Keratinocyte (primary cell): ENCODE data around the gene SYDE1. TPM values are rescaled to one million over a fixed set of nuclear protein-coding genes. Genes with fewer than 3 reads are reported as not detected.
A peak's percentile ranks its signal among the peaks of the same experiment; 100 is the strongest.

Experiments used
- DNase-seq: peaks from one replicate; pipeline ENCODE4 v3.0.0-alpha.2; 2011; ENCODE audit warnings: low read depth, missing footprints, low spot score
- FAIRE-seq: peaks from 2 replicates; lab custom pipeline; 2011; peaks lifted over from hg19 to GRCh38; lab: Jason Lieb, UNC
- H2AFZ ChIP-seq: 2 replicates; pipeline ENCODE4 v1.6.0; 2012; ENCODE audit warnings: low read length, control low read depth, inconsistent platforms; ENCODE audit not compliant: control insufficient read depth
- H3K27ac ChIP-seq: 2 replicates; pipeline ENCODE4 v1.5.1; 2011; ENCODE audit warnings: low read length; ENCODE audit not compliant: control insufficient read depth, insufficient read depth
- H3K27me3 ChIP-seq: 3 replicates; pipeline ENCODE4 v1.6.0; 2011; ENCODE audit warnings: low read length; ENCODE audit not compliant: control insufficient read depth, insufficient read depth; ENCODE audit errors: extremely low read depth
- H3K36me3 ChIP-seq, 2 experiments: 2 replicates in 1 of 2; 3 replicates in 1 of 2; pipeline ENCODE4 v1.5.1; 2011; ENCODE audit warnings: low read length in 2 of 2, mild to moderate bottlenecking in 1 of 2; ENCODE audit not compliant: control insufficient read depth in 2 of 2, insufficient read depth in 2 of 2; ENCODE audit errors: extremely low read depth in 1 of 2
- H3K4me1 ChIP-seq: 3 replicates; pipeline ENCODE4 v1.5.1; 2011; ENCODE audit warnings: low read length; ENCODE audit not compliant: control insufficient read depth, insufficient read depth; ENCODE audit errors: extremely low read depth
- H3K4me2 ChIP-seq: 3 replicates; pipeline ENCODE4 v1.6.0; 2011; ENCODE audit warnings: low read depth, low read length; ENCODE audit not compliant: control insufficient read depth, insufficient read depth; ENCODE audit errors: extremely low read depth
- H3K4me3 ChIP-seq, 3 experiments: fragments of 200-600 bp in 1 of 3; sonication (generic) in 1 of 3; 2 replicates in 2 of 3; 3 replicates in 1 of 3; pipeline ENCODE4 v1.5.1; 2011 to 2016; ENCODE audit warnings: low read length in 3 of 3, mild to moderate bottlenecking in 3 of 3, control low read depth in 2 of 3, inconsistent platforms in 1 of 3, low read depth in 1 of 3, mixed read lengths in 1 of 3, mixed run types in 1 of 3, moderate library complexity in 1 of 3; ENCODE audit not compliant: control insufficient read depth in 2 of 3, insufficient read depth in 2 of 3; ENCODE audit errors: extremely low read depth in 1 of 3
- H3K79me2 ChIP-seq: 2 replicates; pipeline ENCODE4 v1.6.0; 2012; ENCODE audit warnings: low read length; ENCODE audit not compliant: control insufficient read depth, insufficient read depth
- H3K9ac ChIP-seq: 3 replicates; pipeline ENCODE4 v1.6.0; 2011; ENCODE audit warnings: low read length; ENCODE audit not compliant: control insufficient read depth, insufficient read depth; ENCODE audit errors: extremely low read depth
- H3K9me1 ChIP-seq: 3 replicates; pipeline ENCODE4 v1.6.0; 2011; ENCODE audit warnings: low read length; ENCODE audit not compliant: control insufficient read depth, insufficient read depth; ENCODE audit errors: extremely low read depth
- H3K9me3 ChIP-seq: 2 replicates; pipeline ENCODE4 v1.5.1; 2012; ENCODE audit warnings: low read depth, low read length; ENCODE audit not compliant: control insufficient read depth
- H4K20me1 ChIP-seq: 3 replicates; pipeline ENCODE4 v1.6.0; 2011; ENCODE audit warnings: low read length; ENCODE audit not compliant: control insufficient read depth, insufficient read depth; ENCODE audit errors: extremely low read depth
- CTCF ChIP-seq, 3 experiments: IDR thresholded peaks in 1 of 3; conservative IDR thresholded peaks in 1 of 3; optimal IDR thresholded peaks in 1 of 3; 2 replicates in 2 of 3; 3 replicates in 1 of 3; pipeline versions ENCODE3 to v1.5.1; 2011; ENCODE audit warnings: low read length in 3 of 3, mild to moderate bottlenecking in 3 of 3, moderate library complexity in 2 of 3, control low read depth in 1 of 3, inconsistent platforms in 1 of 3; ENCODE audit not compliant: insufficient read depth in 2 of 3; ENCODE audit errors: extremely low read depth in 1 of 3
- EZH2 ChIP-seq: IDR thresholded peaks from one replicate; pipeline ENCODE4 v1.6.1; 2012; ENCODE audit warnings: inconsistent platforms, mild to moderate bottlenecking, low read length, moderate library complexity
- dilution Hi-C: fragments of 300-500 bp; cut with MboI; formaldehyde crosslinking; loops from one replicate; pipeline ENCODE4 v1.7.0; 2020; ENCODE audit warnings: low sequenced_read_pairs; ENCODE audit not compliant: extremely low pct_ligation_motif_present
- polyA plus RNA-seq, 5 experiments: library from polyadenylated mRNA; depleted of rRNA in 3 of 5; stranded (reverse) in 3 of 5; stranded (forward) in 1 of 5; unstranded in 1 of 5; fragments of >200 nt; gene quantifications; 1 replicate in 1 of 5; 2 replicates in 3 of 5; 3 replicates in 1 of 5; pipeline versions ENCODE4 v1.2.1 to v1.2.3, GENCODE V29; 2011 to 2012; ENCODE audit warnings: missing spikeins in 2 of 5, low read depth in 1 of 5, low replicate concordance in 1 of 5
- small RNA-seq, 3 experiments: library from RNA; depleted of rRNA; stranded (forward); fragments of <200 nt; gene quantifications; one replicate each; pipeline ENCODE3, GENCODE V24; 2012; ENCODE audit warnings: low read depth in 3 of 3, low replicate concordance in 1 of 3; ENCODE audit not compliant: insufficient read length in 3 of 3

SYDE1 gene
- polyA plus RNA-seq, 1 donor (not counting 4 experiments of a cell fraction or from before 2014, with no cell fraction given): 5.8 TPM

GRCh38 chr19:15159251-15159650, 52.0 kb downstream of the SYDE1 start:
- H3K9ac ChIP-seq: no peak overlapping the region
- no peaks in the 10 kb centered on the region for H3K27me3 ChIP-seq
- no peak overlapping the region for H2AFZ ChIP-seq
- H4K20me1 ChIP-seq: no peaks in the 10 kb centered on the region
- TF ChIP-seq EZH2 (no peak), CTCF (optimal IDR thresholded peaks at IDR 0.05 in 1 of 3, IDR thresholded peaks at IDR 0.05 in 1 of 3, conservative IDR thresholded peaks at IDR 0.05 in 1 of 3; ENCODE audit: extremely low read depth in 1 of 3, insufficient read depth in 2 of 3, low read length in 3 of 3) (no peak)
- H3K9me3 ChIP-seq: peaks cover 4% of the 10 kb centered on the region
- no peak overlapping the region for H3K4me3 ChIP-seq
- dilution Hi-C loops: no loop called here
- no peak for DNase-seq
- no peaks in the 10 kb centered on the region for H3K4me1 ChIP-seq
- H3K9me1 ChIP-seq: no peaks in the 10 kb centered on the region
- H3K36me3 ChIP-seq: no peaks in the 10 kb centered on the region
- FAIRE-seq: no peak
- H3K79me2 ChIP-seq: no peaks in the 10 kb centered on the region
- no peak overlapping the region for H3K27ac ChIP-seq
- no peak overlapping the region for H3K4me2 ChIP-seq

GRCh38 chr19:15161028-15161984, 54.1 kb downstream of the SYDE1 start:
- TF ChIP-seq EZH2: no peak
- peak; percentile 22 to 23 (median 23) for TF ChIP-seq CTCF (optimal IDR thresholded peaks at IDR 0.05 in 1 of 3, IDR thresholded peaks at IDR 0.05 in 1 of 3, conservative IDR thresholded peaks at IDR 0.05 in 1 of 3; ENCODE audit: extremely low read depth in 1 of 3, insufficient read depth in 2 of 3, low read length in 3 of 3)
- H2AFZ ChIP-seq: no peak overlapping the region
- H3K4me3 ChIP-seq: no peak overlapping the region
- peaks cover 0 to 5% of the 10 kb centered on the region in 2 experiments for H3K36me3 ChIP-seq
- no peaks in the 10 kb centered on the region for H3K4me1 ChIP-seq
- no peaks in the 10 kb centered on the region for H3K9me1 ChIP-seq
- DNase-seq: no peak
- H3K9ac ChIP-seq: no peak overlapping the region
- H3K79me2 ChIP-seq: no peaks in the 10 kb centered on the region
- H4K20me1 ChIP-seq: no peaks in the 10 kb centered on the region
- H3K27me3 ChIP-seq: no peaks in the 10 kb centered on the region
- dilution Hi-C loops: no loop called here
- H3K27ac ChIP-seq: no peak overlapping the region
- peaks cover 12% of the 10 kb centered on the region for H3K9me3 ChIP-seq
- FAIRE-seq: no peak
- no peak overlapping the region for H3K4me2 ChIP-seq

Small RNA genes lying within 50 kb of the gene (small RNA-seq; reads per million reads assigned to genes)
- gene RNU6-782P: 0 reads per million in 3 experiments

Other genes starting within 250 kb of the SYDE1 start
- gene OR7A17, start 221.3 kb upstream of the SYDE1 start, polyA plus RNA-seq: not detected in 3 replicates
- gene OR7C2, start 165.9 kb upstream of the SYDE1 start, polyA plus RNA-seq: not detected in 3 replicates
- gene SLC1A6, start 127.5 kb upstream of the SYDE1 start, polyA plus RNA-seq: 0.59 to 1.9 TPM (median 0.96 TPM) in 3 replicates
- gene CASP14, start 57.9 kb upstream of the SYDE1 start, polyA plus RNA-seq: 52.7 to 243 TPM (median 122 TPM) in 3 replicates
- gene OR1I1, start 25.2 kb upstream of the SYDE1 start, polyA plus RNA-seq: not detected in 3 replicates
- 2.5 to 14.9 TPM (median 4.1 TPM) in 3 replicates for gene NOTCH3, start 93.6 kb downstream of the SYDE1 start, polyA plus RNA-seq
- gene EPHX3, start 125.0 kb downstream of the SYDE1 start, polyA plus RNA-seq: 0.33 to 1.2 TPM (median 0.51 TPM) in 3 replicates
- 3.7 to 9.2 TPM (median 5.5 TPM) in 3 replicates for gene BRD4, start 225.1 kb downstream of the SYDE1 start, polyA plus RNA-seq